Sigmoid colon (tissue), 7 donors: ENCODE measurements around the gene AQP6. TPM values are rescaled to one million over a fixed set of nuclear protein-coding genes. Genes with fewer than 3 reads are reported as not detected.

Experiments
- DNase-seq: peaks from one replicate; pipeline ENCODE4 v3.0.0-alpha.2; 2019
- H3K27ac ChIP-seq, 4 donors: fragments of 200-600 bp; sonication (generic); one replicate each; pipeline ENCODE4 v1.5.1; 2016 to 2019; ENCODE audit warnings: mild to moderate bottlenecking in 1 of 4
- H3K27me3 ChIP-seq, 3 donors: fragments of 200-600 bp; sonication (generic); one replicate each; pipeline ENCODE4 v1.5.1; 2019; ENCODE audit warnings: mild to moderate bottlenecking in 1 of 3
- H3K36me3 ChIP-seq, 4 donors: fragments of 200-600 bp; sonication (generic); one replicate each; pipeline ENCODE4 v1.5.1; 2016 to 2019
- H3K4me1 ChIP-seq, 4 donors: fragments of 200-600 bp; sonication (generic); one replicate each; pipeline ENCODE4 v1.5.1; 2017 to 2019
- H3K4me3 ChIP-seq, 4 donors: fragments of 200-600 bp; sonication (generic); one replicate each; pipeline ENCODE4 v1.5.1; 2017 to 2019; ENCODE audit warnings: mild to moderate bottlenecking in 2 of 4, moderate library complexity in 1 of 4
- H3K9me3 ChIP-seq, 4 donors: fragments of 200-600 bp in 3 of 4; sonication (generic) in 3 of 4; one replicate each; pipeline versions ENCODE4 v1.5.1 to v1.6.1; 2013 to 2019
- CTCF ChIP-seq, 4 experiments: fragments of 450-650 bp in 3 of 4; fragments of 200-600 bp in 1 of 4; IDR thresholded peaks; one replicate each; pipeline ENCODE4 v1.5.1; 2016 to 2019; ENCODE audit warnings: antibody characterized with exemption in 4 of 4, mild to moderate bottlenecking in 3 of 4, moderate library complexity in 2 of 4
- EP300 ChIP-seq, 4 donors: sonication (generic); formaldehyde crosslinking; IDR thresholded peaks; one replicate each; pipeline ENCODE4 v1.6.1; 2017; ENCODE audit warnings: antibody characterized with exemption in 4 of 4
- POLR2A ChIP-seq, 2 donors: fragments of 450-650 bp; IDR thresholded peaks; one replicate each; pipeline ENCODE4 v1.6.1; 2016; ENCODE audit warnings: antibody characterized with exemption in 2 of 2, mild to moderate bottlenecking in 2 of 2, moderate library complexity in 2 of 2
- POLR2AphosphoS5 ChIP-seq, 4 donors: sonication (generic); formaldehyde crosslinking; IDR thresholded peaks; one replicate each; pipeline ENCODE4 v1.6.1; 2017; ENCODE audit warnings: antibody characterized with exemption in 4 of 4
- WGBS, 2 donors: extraction: QIAGEN DNeasy Blood & Tissue Kit; methylation state at CpG; one replicate each; pipeline ENCODE4 v1.1.7; 2013; 5-methylcytosine and 5-hydroxymethylcytosine counted together
- intact Hi-C: fragments of 100-400 bp; cut with DNase I; formaldehyde crosslinking; loops from one replicate; pipeline ENCODE4 v1.15.1; 2023
- polyA plus RNA-seq, 3 donors: library from polyadenylated mRNA; stranded (reverse); fragments of 200-250 nt; gene quantifications; one replicate each; pipeline ENCODE4 v1.2.3, GENCODE V29; 2013
- total RNA-seq, 4 donors: library from RNA; depleted of rRNA; stranded (reverse); fragments of >200 nt; gene quantifications; one replicate each; pipeline ENCODE4 v1.1.0, GENCODE V29; 2016
- donor health status: healthy with polysubstance abuse.
- donor health status: Bipolar disorder and iron deficiency.
- donor health status: healthy.

The AQP6 gene
- total and polyA plus RNA-seq, 7 donors = 0.12 to 0.83 (median 0.49) TPM; not detected in 2

- 52 to 75% methylated on average over 21 of the region's 21 CpGs for WGBS, 2 donors
- Histone ChIP-seq H3K36me3 (no peaks in the 10 kb centered on the region), H3K9me3 (no peaks in the 10 kb centered on the region), H3K4me3 (no peak overlapping the region), H3K27ac (no peak overlapping the region), H3K4me1 (peaks cover 0 to 20% (median 19%) of the 10 kb centered on the region in 4 donors), H3K27me3 (peaks cover 22 to 48% (median 36%) of the 10 kb centered on the region in 3 donors)
- intact Hi-C loops = loop anchor here (10.0 kb wide), 1 partner anchor 188 kb away; no protein-coding TSS in a partner anchor
- DNase-seq = no peak
- TF ChIP-seq POLR2AphosphoS5 (IDR thresholded peaks at IDR 0.05) (no peak), EP300 (IDR thresholded peaks at IDR 0.05) (no peak), CTCF (IDR thresholded peaks at IDR 0.05) (no peak), POLR2A (IDR thresholded peaks at IDR 0.05) (no peak)
Observed at GRCh38 chr12:49962861-49963765, 9.6 kb upstream of the AQP6 start.

GRCh38 chr12:49963976-49964815 is 8.6 kb upstream of the AQP6 start:
- TF ChIP-seq POLR2AphosphoS5 (IDR thresholded peaks at IDR 0.05) = no peak
- no peak for TF ChIP-seq EP300 (IDR thresholded peaks at IDR 0.05)
- no peak for TF ChIP-seq CTCF (IDR thresholded peaks at IDR 0.05)
- TF ChIP-seq POLR2A (IDR thresholded peaks at IDR 0.05) = no peak
- Histone ChIP-seq H3K4me1 (peaks cover 0 to 20% (median 19%) of the 10 kb centered on the region in 4 donors), H3K27ac (no peak overlapping the region), H3K27me3 (peaks cover 19 to 47% (median 25%) of the 10 kb centered on the region in 3 donors), H3K4me3 (no peak overlapping the region), H3K36me3 (no peaks in the 10 kb centered on the region), H3K9me3 (no peaks in the 10 kb centered on the region)
- intact Hi-C loops = loop anchor here (10.0 kb wide), 1 partner anchor 189 kb away; no protein-coding TSS in a partner anchor
- 82 to 88% methylated on average over 16 to 17 of the region's 17 CpGs for WGBS, 2 donors
- DNase-seq = no peak

- Histone ChIP-seq H3K4me3 (no peak overlapping the region), H3K36me3 (no peaks in the 10 kb centered on the region), H3K9me3 (no peaks in the 10 kb centered on the region), H3K27ac (no peak overlapping the region), H3K27me3 (peaks cover 11 to 38% (median 17%) of the 10 kb centered on the region in 3 donors), H3K4me1 (peaks cover 0 to 20% (median 19%) of the 10 kb centered on the region in 4 donors)
- WGBS, 2 donors = 61 to 72% methylated on average over 13 of the region's 13 CpGs
- TF ChIP-seq POLR2A (IDR thresholded peaks at IDR 0.05) = no peak
- TF ChIP-seq CTCF (IDR thresholded peaks at IDR 0.05) = no peak
- no peak for TF ChIP-seq EP300 (IDR thresholded peaks at IDR 0.05)
- TF ChIP-seq POLR2AphosphoS5 (IDR thresholded peaks at IDR 0.05) = no peak
- intact Hi-C loops = loop anchor here (5.0 to 10.0 kb wide), 2 partner anchors 190 to 212 kb away; no protein-coding TSS in a partner anchor
- no peak for DNase-seq
Observed at GRCh38 chr12:49964849-49965624, 7.7 kb upstream of the AQP6 start.

GRCh38 chr12:49965836-49966235 is 6.9 kb upstream of the AQP6 start:
- Histone ChIP-seq H3K27me3 (peaks cover 5 to 30% (median 9%) of the 10 kb centered on the region in 3 donors), H3K36me3 (no peaks in the 10 kb centered on the region), H3K27ac (no peak overlapping the region), H3K4me1 (peaks cover 0 to 19% (median 19%) of the 10 kb centered on the region in 4 donors), H3K9me3 (no peaks in the 10 kb centered on the region), H3K4me3 (no peak overlapping the region)
- intact Hi-C loops = loop anchor here (5.0 to 10.0 kb wide), 2 partner anchors 191 to 211 kb away; no protein-coding TSS in a partner anchor
- TF ChIP-seq POLR2AphosphoS5 (IDR thresholded peaks at IDR 0.05) (no peak), CTCF (IDR thresholded peaks at IDR 0.05) (no peak), POLR2A (IDR thresholded peaks at IDR 0.05) (no peak), EP300 (IDR thresholded peaks at IDR 0.05) (no peak)
- 65 to 72% methylated on average over 6 of the region's 6 CpGs for WGBS, 2 donors
- no peak for DNase-seq
